IPS-18c (cell line): Measurements from ENCODE around the gene POPDC2.

Experiments used
- H3K4me3 ChIP-seq: 2 replicates; pipeline ENCODE4 v1.7.0; 2013; ENCODE audit warnings: low read depth, mild to moderate bottlenecking, low read length, moderate library complexity; ENCODE audit not compliant: insufficient read depth
- H3K9me3 ChIP-seq: one replicate; pipeline ENCODE4 v1.6.1; 2013; ENCODE audit warnings: mild to moderate bottlenecking, low read length, moderate library complexity; ENCODE audit not compliant: control insufficient read depth, insufficient read depth

Gene POPDC2

DNA sequence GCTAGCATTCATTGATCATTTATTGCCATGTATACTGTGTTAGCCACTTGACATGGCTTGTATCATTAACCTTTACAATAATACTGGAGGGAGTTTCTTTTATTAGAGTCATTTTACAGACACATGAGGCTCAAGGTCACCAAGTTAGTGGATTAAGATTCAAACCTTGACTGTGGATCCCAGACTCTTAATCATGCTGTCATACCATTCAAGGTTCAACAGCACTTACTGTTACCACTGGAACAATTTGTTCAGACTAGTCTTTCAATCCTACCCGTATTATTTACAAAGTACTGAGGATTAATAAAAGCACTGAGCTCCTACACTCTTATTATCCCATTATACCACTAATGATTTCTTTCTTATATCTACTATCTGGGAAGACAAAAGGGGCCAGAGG, 15.6 kb upstream of the POPDC2 start:
- no peaks in the 10 kb centered on the region for H3K9me3 ChIP-seq
- peak overlapping the region; percentile 10; the same call in 1 of the 2 replicates for H3K4me3 ChIP-seq

DNA sequence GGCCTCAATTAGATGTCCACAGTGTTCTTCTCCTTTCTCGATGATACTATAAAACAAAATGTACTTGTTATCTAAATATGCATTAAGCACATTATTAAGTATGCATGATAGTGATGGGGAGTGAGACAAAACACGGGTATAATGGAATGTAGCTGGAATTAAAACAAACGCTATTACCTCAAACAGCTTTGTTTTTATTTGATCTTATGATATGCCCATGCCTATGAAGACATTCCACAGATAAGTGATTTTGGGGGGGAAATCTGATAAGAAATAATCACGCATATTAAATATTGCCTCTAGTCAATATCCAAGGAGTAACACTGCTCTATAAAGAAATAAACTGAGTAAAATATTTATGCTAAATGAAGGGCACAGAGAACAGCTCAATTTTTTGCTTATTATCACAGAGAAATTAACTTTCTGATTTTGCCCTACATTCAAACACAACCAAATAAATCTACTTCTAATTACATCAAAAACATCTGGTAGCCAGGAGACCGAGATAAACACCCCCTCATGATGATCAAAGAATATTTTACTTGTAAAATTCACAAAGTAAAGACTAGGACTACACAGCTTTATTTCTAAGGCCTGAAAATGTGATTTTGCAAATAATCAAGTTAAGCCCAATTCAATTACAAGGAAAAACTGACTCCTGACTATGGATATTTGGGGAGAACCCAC, 14.9 kb upstream of the POPDC2 start:
- Histone ChIP-seq H3K9me3 (no peaks in the 10 kb centered on the region), H3K4me3 (no peak overlapping the region)

DNA sequence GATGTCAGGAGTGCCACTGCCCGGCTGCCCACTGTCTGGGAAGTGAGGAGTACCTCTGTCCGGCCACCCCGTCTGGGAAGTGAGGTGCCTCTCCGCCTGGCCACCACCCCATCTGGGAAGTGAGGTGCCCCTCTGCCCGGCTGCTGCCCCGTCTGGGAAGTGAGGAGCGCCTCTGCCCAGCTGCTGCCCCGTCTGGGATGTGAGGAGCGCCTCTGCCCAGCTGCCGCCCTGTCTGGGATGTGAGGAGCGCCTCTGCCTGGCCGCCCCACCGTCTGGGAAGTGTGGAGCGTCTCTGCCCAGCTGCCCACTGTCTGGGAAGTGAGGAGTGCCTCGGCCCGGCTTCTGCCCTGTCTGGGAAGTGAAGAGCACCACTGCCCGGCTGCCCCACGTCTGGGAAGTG, 13.5 kb upstream of the POPDC2 start:
- Histone ChIP-seq H3K9me3 (no peaks in the 10 kb centered on the region), H3K4me3 (no peak overlapping the region)

DNA sequence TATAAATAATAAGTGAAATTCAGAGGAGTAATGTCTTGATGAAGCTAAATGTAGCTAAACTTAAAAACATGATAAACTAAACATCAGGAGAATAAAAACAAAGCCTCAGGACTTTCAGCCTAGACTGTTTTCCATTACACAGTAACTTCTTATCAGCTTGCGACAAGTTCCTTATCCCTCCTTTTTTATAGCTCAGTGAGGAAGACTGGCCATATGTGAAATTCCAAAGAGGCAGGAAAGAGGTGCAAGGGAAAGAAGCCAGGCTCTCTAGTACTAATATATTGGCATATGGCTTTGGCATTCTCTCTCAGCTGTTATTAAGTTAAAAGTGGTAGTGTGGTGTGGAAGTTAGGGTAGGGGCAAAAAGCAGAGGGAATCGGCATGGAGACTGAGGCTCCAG, 12.4 kb upstream of the POPDC2 start:
- no peak overlapping the region for H3K4me3 ChIP-seq
- H3K9me3 ChIP-seq, result no peaks in the 10 kb centered on the region

DNA sequence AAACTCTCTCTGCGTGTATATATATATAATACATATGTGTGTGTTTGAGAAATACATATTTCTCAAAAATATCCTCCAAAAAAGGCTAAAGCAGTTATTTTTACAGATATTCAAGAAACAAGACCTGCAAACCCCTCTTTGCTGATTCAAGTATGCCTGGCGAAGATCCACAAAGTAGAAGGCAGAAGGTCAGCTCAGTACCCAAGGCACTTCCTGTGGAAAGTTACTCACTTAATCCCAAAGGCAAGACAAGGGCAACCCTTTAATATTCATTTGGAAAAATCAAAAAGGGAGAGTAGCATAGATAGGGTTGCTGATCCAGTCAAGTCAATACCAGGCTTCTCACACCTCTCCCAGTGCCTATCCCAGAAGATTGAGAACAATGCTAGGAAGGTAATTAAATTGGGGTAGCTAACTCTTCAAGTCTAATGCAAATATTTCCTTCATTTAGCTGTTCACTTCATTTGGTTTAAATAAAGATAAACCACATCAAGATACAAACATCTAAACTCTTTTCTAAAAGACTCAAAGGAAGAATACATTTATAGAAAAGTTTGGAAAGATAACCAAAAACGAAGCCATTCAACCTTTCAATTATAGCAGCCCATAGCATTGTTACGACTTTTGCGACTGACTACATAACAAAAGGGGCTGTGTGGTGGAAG, 9.6 kb upstream of the POPDC2 start:
- H3K4me3 ChIP-seq, result no peak overlapping the region
- H3K9me3 ChIP-seq, result no peaks in the 10 kb centered on the region

DNA sequence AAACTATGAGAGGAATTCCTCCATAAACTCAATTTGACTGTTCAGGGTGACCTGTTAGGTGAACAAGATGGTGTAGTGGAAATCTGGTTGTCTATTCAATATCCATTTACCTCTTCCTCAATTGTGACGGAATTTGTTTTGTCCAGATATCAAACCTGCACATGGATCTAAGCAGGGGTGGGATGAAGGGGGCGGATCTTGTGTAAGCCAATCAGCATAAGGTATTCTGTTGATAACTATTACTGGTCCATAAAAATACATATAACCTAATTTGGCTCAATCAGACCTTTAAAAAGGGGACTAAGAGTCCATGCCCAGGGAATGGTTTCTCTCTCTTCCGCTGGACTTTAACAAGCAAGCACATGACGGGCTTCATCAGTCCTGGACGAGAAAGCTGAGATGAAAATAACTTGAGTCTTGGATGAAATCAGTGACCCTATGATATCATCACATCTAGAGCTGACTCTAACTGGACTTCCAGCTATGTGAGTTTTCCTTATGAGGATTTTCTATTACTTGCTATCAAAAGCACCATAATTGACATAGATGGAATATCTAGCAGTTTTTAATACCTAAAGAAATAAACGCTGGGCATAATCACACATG, 5.7 kb upstream of the POPDC2 start:
- H3K4me3 ChIP-seq, result no peak overlapping the region

DNA sequence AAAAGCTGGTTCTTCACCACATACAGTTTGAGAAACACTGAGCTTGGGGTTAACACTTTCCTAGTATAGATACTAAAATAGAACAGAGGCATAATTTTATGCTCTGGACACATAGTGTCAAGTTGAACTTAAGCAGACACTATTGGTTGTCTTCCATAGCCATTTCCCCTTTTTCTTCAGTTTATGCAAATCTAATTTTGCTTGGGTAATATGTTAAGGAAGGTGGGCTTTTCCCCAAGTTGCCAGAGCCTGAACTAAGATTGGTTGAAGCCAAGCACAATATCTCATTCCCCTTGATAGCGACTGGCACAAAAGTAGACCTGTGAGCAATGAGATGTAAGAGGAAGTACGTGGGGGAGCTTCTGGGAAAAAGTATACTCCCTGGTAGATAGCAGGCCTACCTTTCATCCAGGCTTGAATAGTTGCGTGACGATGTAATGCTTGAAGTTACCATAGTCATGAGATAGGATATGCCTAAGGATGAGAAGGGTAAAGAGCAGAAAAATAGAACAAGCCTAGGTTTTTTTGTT, 4.5 kb upstream of the POPDC2 start:
- no peak overlapping the region for H3K4me3 ChIP-seq

More for the DNA sequence above, 5.7 kb upstream of the POPDC2 start:
- no peaks in the 10 kb centered on the region for H3K9me3 ChIP-seq

DNA sequence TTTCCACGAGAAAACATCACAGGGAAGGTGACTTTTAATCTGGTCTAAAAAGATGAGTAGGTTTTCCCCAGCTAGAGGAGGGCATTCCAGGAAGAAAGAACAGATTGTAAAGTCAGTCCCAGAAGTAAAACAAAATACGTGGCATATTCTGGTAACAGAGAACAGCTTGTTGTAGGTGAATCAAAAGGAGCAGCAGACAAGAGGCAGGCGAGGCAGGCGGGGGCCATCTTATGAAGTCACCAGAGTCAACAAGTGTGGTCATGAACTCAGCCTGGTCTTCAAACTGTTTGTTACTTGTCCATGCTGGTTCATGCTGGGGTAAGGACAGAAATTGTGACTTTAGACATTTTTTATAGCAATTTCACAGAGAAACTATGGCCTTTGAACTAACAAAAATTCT, 4.0 kb upstream of the POPDC2 start:
- H3K4me3 ChIP-seq, result no peak overlapping the region
- H3K9me3 ChIP-seq, result no peaks in the 10 kb centered on the region

More for the DNA sequence above, 4.5 kb upstream of the POPDC2 start:
- H3K9me3 ChIP-seq, result no peaks in the 10 kb centered on the region

DNA sequence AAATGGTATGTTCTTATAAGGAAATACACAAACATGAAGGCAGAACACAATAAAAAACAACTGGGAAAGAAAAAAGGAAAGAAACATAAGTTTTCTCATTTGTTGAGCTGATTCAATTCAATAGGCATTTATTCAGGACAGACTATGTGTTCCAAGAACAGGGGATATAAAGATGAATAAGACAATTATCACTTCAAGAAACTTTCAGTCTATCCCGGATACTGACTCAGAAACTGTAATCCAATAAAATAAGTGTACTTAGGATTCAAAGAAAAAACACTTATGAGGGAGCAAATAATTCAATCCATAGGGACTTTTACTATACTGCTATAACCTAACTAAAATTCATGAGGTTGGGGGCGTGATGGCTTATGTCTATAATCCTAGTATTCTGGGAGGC, 3.5 kb upstream of the POPDC2 start:
- Histone ChIP-seq H3K9me3 (no peaks in the 10 kb centered on the region), H3K4me3 (no peak overlapping the region)

DNA sequence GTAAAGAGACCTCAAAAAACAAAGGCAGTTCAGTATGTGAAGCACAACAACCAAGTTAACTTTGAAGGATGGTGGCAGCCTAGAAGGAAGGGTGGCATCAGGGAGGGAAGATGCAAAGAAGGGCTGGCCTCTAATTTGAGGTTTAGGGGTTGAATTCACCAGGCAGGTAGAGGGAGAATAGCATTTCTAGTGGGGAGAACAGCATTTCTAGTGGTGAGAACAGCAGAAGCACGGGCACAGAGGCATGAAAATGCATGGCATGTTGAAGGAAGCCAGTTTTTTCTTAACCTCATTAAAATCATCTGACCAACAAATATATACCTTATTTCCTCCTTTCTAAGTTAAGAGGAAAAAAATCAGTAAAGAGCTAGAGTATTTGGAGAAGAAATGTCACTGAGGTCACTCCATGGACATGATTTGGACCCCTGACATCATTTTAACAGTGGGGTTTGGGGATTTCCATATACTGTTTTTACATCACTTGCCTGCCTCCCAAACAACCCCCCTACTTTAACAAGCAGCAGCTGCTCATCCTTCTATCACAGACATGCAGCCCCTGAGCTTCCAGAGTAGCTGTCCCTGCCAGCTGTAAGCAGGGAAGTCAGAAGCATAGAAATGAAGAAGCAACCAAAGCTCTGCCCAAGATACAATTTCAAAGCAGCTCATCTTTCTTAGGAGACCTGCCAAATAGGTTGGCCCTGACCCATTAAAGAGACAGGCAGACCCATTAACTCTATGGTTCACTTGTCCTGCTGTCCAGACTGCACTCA, 2.4 kb upstream of the POPDC2 start:
- Histone ChIP-seq H3K9me3 (no peaks in the 10 kb centered on the region), H3K4me3 (no peak overlapping the region)

DNA sequence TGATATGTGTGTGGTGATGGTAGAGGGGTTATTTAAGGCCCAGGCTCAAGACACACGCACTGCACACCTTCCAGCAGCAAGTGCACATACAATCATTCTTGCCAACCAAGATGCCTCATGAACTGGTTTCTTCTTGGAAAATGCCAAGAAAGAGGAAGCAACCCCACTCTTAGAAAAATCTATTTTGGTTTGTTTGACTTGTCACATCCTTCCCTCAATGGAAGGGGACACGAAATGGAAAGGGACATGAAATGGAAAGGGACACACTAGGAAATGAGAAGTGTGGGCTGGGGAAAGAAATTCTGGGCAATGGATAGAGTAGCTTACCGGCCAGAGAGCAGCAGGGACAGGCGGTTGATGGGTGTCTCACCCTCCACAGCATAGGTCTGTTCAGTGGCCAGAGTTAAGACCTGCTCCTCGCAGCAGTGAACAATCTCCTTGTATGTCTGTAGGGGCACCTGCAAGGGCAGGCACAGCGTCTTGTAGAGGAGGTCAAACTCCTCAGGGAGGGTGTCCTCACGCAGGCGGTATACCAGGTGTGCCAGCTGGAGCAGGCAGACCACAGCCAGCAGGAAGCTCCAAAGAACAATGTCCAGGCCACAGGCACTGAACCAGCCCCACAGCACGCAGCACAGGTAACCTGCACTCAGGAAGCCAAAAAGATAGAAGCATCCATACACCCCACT, 640 bp downstream of the POPDC2 start:
- no peaks in the 10 kb centered on the region for H3K9me3 ChIP-seq
- no peak overlapping the region for H3K4me3 ChIP-seq

DNA sequence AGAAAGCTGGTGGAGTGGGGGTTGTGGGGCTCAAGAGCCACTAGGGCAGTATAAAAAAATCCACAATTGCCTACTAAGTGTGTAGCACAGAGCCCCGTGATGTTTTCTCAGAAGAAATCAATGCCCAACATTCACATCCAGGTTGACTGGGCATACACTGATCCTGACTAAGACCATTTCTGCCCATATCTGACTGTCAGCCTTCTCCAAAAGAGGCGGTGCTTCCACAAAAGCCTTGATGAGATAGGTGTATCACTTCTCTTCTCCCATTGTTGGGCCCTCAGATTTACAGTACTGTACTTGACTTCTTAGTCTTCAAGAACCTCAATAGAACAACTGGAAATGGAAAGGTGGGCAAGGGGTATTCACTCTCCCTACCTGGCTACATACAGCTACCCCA, 1.4 kb downstream of the POPDC2 start:
- Histone ChIP-seq H3K9me3 (no peaks in the 10 kb centered on the region), H3K4me3 (no peak overlapping the region)

DNA sequence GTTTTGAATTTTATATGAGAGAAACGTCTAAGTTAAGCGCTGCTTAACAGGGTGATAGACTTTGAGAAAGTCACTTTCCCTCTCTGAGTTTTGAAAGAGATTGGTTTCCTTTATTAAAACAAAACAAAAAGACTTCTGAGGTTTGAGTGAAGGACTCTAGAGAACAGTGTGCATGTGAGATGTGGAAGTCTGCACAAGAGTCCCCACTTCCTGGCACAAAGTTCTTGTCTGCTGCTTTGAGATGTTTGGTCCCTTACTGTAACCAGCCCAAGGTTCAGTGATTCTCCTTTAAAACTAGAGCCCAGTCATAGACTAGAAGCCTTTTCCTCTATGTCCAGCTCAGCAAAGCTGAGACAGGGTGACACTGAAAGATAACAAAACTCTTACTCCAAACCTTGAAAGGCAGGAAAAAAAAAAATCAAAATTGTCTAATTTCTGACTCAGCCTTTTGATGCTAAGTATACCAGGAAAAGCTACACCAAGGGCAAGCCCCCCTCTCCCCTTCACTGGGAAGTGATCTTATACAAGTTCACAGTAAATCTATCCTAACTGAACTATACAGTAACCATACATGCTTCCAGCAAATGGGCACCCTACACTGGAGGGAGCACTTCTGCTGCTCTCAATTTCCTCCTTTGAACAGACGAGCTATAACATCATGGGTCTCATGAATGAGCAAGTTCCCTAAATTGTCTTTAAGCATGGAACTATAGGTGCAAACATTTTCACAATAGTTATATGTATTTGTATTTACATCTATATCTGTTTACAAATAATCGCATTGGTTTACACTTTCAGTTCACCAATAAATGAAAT, 2.3 kb downstream of the POPDC2 start:
- no peak overlapping the region for H3K4me3 ChIP-seq
- H3K9me3 ChIP-seq, result no peaks in the 10 kb centered on the region

DNA sequence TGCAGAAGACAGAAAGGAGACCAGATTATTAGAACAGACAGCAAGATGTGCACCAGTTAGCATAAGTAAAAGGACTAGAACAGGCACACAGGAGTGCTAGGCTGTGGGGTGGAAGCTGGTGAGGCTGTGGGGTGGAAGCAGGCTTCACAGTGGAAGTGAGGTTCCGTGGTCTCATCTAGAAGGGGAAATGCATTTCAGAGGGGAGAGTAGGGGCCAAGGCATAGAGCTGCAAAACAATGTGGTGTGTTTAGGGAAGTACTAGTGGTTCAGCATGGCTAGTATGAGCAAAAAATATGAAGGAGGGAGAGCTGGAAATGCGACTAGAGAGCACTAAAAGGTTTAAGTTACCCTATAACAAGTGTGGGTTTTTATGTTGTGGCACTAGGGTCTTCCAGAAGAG, 6.5 kb downstream of the POPDC2 start:
- Histone ChIP-seq H3K9me3 (no peaks in the 10 kb centered on the region), H3K4me3 (no peak overlapping the region)

DNA sequence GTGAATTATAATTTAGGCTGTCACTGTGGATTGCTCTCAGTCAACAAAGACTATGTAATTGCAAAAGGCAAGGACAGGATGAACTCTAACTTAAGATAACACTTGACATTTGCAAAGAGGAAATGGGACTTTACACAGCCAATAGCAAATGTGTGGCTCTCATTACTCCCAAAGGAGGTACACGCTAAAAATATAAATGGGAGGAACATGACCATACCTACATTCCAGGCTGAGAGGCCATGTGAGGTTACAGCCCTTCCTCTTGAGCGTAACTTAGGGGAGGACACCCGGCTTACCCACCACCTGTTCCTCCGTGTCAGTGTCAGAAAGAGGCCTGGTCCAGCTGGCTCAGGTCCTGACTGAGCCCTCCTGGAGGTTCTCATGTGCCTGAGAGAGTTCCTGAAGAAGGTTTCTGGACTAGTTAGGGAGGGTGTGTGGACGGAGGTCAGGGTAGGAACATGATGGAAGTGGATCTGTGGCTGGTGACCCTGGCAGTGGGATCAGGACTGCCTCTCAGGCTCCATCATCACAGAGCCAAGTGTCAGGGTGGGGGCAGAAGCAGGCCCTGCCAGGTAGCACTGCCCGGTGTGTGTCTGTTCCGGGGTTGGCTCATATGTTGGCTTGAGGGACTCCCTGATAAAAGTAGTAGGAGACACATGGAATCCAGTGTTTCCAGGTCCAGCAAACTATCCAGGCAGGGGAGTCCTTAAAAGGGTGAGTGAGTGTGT, 7.9 kb downstream of the POPDC2 start:
- H3K9me3 ChIP-seq, result no peaks in the 10 kb centered on the region
- H3K4me3 ChIP-seq, result no peak overlapping the region

DNA sequence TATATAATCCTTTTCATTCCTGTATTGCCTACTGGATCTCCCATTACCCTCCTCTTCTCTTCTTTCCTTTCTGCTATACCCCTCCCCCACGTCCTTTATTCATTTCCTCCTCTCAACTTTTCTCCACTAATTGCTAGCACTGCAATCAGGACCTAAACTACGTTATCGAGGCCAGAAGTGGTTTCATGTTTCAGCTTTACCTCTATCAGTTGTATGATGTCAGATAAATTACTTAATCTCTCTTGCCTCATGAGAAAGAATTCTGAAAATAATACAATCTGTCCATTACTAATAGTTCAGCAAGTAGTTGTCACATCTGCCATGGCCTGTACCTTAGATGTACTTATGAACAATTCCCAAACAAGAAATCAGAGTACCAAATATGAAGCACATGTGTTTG, 10.6 kb downstream of the POPDC2 start:
- H3K9me3 ChIP-seq, result no peaks in the 10 kb centered on the region
- H3K4me3 ChIP-seq, result no peak overlapping the region
